HCT116 (cell line): Measurements from ENCODE around the gene MGRN1. TPM values are rescaled to one million over a fixed set of nuclear protein-coding genes. Genes with fewer than 3 reads are reported as not detected.
A peak's percentile ranks its signal among the peaks of the same experiment; 100 is the strongest.

Experiments
- ATAC-seq: fragments of 200-7000 bp; cut with Tn5 transposase; 2 replicates; pipeline ENCODE4 v1.9.1; 2020; ENCODE audit warnings: mild to moderate bottlenecking, moderate library complexity
- BruUV-seq: library from RNA; stranded (reverse); fragments of 400-500 nt; replicated peaks from 2 replicates; lab custom pipeline; 2021; lab: Mats Ljungman, UMichigan
- CTCF ChIA-PET: fragments of 300-600 bp; sonication (Branson Sonifier 250); formaldehyde crosslinking; loops from one replicate; lab custom pipeline; 2021; ENCODE audit warnings: antibody characterized with exemption; lab: Charles Lee
- POLR2A ChIA-PET: fragments of 300-600, 350-600 bp; sonication (Branson Sonifier 250); formaldehyde crosslinking; loops from one replicate; lab custom pipeline; 2021; ENCODE audit warnings: antibody characterized with exemption; lab: Charles Lee
- RAD21 ChIA-PET, 2 experiments: fragments of 300-600 bp; sonication (Branson Sonifier 250); formaldehyde crosslinking; loops; one replicate each; lab custom pipeline; 2023; ENCODE audit warnings: low total read pairs in 2 of 2; ENCODE audit not compliant: uncharacterized antibody in 2 of 2, unreplicated experiment in 2 of 2, low non-redundant PET in 1 of 2; lab: Charles Lee
- DNase-seq: peaks from one replicate; pipeline ENCODE4 v3.0.0-alpha.2; 2010; ENCODE audit warnings: low read depth, low spot score
- H2AFZ ChIP-seq: fragments of 200-600 bp; shearing (Covaris generic), sonication (generic); 2 replicates; pipeline ENCODE4 v1.6.1; 2017; ENCODE audit warnings: low read depth, mixed run types, mixed read lengths, antibody characterized with exemption, low read length; ENCODE audit not compliant: poor library complexity, severe bottlenecking
- H3K27ac ChIP-seq: 2 replicates; pipeline ENCODE4 v1.5.1; 2012; ENCODE audit warnings: low read depth, low read length
- H3K27me3 ChIP-seq: fragments of 200-600 bp; sonication (generic); 2 replicates; pipeline ENCODE4 v1.6.1; 2016; ENCODE audit warnings: mixed run types, low read length, mixed read lengths; ENCODE audit not compliant: insufficient read depth
- H3K36me3 ChIP-seq, 2 experiments: fragments of 200-500 bp in 1 of 2; fragments of 200-600 bp in 1 of 2; sonication (Bioruptor generic) in 1 of 2; sonication (generic) in 1 of 2; 2 replicates each; pipeline versions ENCODE4 v1.5.1 to v1.6.1; 2014 to 2016; ENCODE audit warnings: low read length in 2 of 2, inconsistent platforms in 1 of 2, mixed read lengths in 1 of 2, mixed run types in 1 of 2; ENCODE audit not compliant: insufficient read depth in 2 of 2, control insufficient read depth in 1 of 2
- H3K4me1 ChIP-seq, 2 experiments: fragments of 200-600 bp in 1 of 2; sonication (generic) in 1 of 2; 2 replicates each; pipeline versions ENCODE4 v1.5.1 to v1.6.1; 2012 to 2017; ENCODE audit warnings: low read length in 2 of 2, inconsistent platforms in 1 of 2, mild to moderate bottlenecking in 1 of 2, mixed read lengths in 1 of 2, mixed run types in 1 of 2, moderate library complexity in 1 of 2; ENCODE audit not compliant: insufficient read depth in 2 of 2, control insufficient read depth in 1 of 2
- H3K4me2 ChIP-seq: fragments of 200-600 bp; sonication (generic); 2 replicates; pipeline ENCODE4 v1.6.1; 2017; ENCODE audit warnings: mixed run types, low read length, mixed read lengths
- H3K4me3 ChIP-seq, 2 experiments: fragments of 200-600 bp in 1 of 2; sonication (generic) in 1 of 2; replicated peaks in 1 of 2; 2 replicates each; pipeline ENCODE4 v1.5.1; 2011 to 2016; ENCODE audit warnings: low read length in 2 of 2, control low read depth in 1 of 2, low read depth in 1 of 2, mild to moderate bottlenecking in 1 of 2, mixed read lengths in 1 of 2, mixed run types in 1 of 2
- H3K79me2 ChIP-seq: fragments of 200-600 bp; sonication (generic); 2 replicates; pipeline ENCODE4 v1.6.1; 2017; ENCODE audit warnings: mild to moderate bottlenecking, mixed run types, low read length, moderate library complexity, mixed read lengths; ENCODE audit not compliant: insufficient read depth
- H3K9ac ChIP-seq: fragments of 200-600 bp; sonication (generic); 2 replicates; pipeline ENCODE4 v1.6.1; 2016; ENCODE audit warnings: low read length, mixed read lengths
- H3K9me2 ChIP-seq: fragments of 200-600 bp; sonication (generic), shearing (Covaris generic); 2 replicates; pipeline ENCODE4 v1.6.1; 2017; ENCODE audit warnings: mixed run types, mild to moderate bottlenecking, moderate library complexity; ENCODE audit not compliant: insufficient read depth
- H3K9me3 ChIP-seq, 2 experiments: fragments of 200-500 bp in 1 of 2; fragments of 200-600 bp in 1 of 2; sonication (Bioruptor generic) in 1 of 2; sonication (generic) in 1 of 2; 2 replicates each; pipeline ENCODE4 v1.6.1; 2014 to 2017; ENCODE audit warnings: low read length in 2 of 2, mixed read lengths in 2 of 2, inconsistent platforms in 1 of 2, low read depth in 1 of 2, mild to moderate bottlenecking in 1 of 2, mixed run types in 1 of 2, moderate library complexity in 1 of 2; ENCODE audit not compliant: control insufficient read depth in 1 of 2, insufficient read depth in 1 of 2
- H4K20me1 ChIP-seq: fragments of 200-600 bp; sonication (generic), shearing (Covaris generic); 2 replicates; pipeline ENCODE4 v1.6.1; 2017; ENCODE audit warnings: mixed run types, mild to moderate bottlenecking, moderate library complexity; ENCODE audit not compliant: insufficient read depth
- ATF3 ChIP-seq: IDR thresholded peaks from 2 replicates; pipeline ENCODE4 v1.6.1; 2012
- CBX3 ChIP-seq: IDR thresholded peaks from 2 replicates; pipeline ENCODE4 v1.6.1; 2012; ENCODE audit warnings: low read depth
- CEBPB ChIP-seq: IDR thresholded peaks from 2 replicates; pipeline ENCODE4 v1.6.1; 2012; ENCODE audit warnings: low read depth
- EGR1 ChIP-seq: IDR thresholded peaks from 2 replicates; pipeline ENCODE4 v1.6.1; 2012; ENCODE audit warnings: low read depth
- ELF1 ChIP-seq: IDR thresholded peaks from 2 replicates; pipeline ENCODE4 v1.6.1; 2012; ENCODE audit warnings: low read depth, borderline replicate concordance
- EZH2 ChIP-seq: fragments of 200-600 bp; sonication (generic); IDR thresholded peaks from 2 replicates; pipeline ENCODE4 v1.6.1; 2017; ENCODE audit warnings: antibody characterized with exemption, mixed run types
- FOSL1 ChIP-seq: IDR thresholded peaks from 2 replicates; pipeline ENCODE4 v1.6.1; 2012; ENCODE audit warnings: low read depth
- MAX ChIP-seq: IDR thresholded peaks from 2 replicates; pipeline ENCODE4 v1.6.1; 2012
- POLR2A ChIP-seq: IDR thresholded peaks from 2 replicates; pipeline ENCODE4 v1.7.0; 2011; ENCODE audit warnings: borderline replicate concordance; ENCODE audit not compliant: insufficient read depth, insufficient read length; ENCODE audit errors: extremely low read depth
- POLR2AphosphoS5 ChIP-seq: IDR thresholded peaks from 2 replicates; pipeline ENCODE4 v1.6.1; 2011; ENCODE audit warnings: mild to moderate bottlenecking, low read depth, low read length, moderate library complexity
- RAD21 ChIP-seq: IDR thresholded peaks from 2 replicates; pipeline ENCODE4 v1.6.1; 2012; ENCODE audit warnings: low read depth, mild to moderate bottlenecking
- SIN3A ChIP-seq: IDR thresholded peaks from 2 replicates; pipeline ENCODE4 v1.6.1; 2012; ENCODE audit warnings: low read depth
- SRF ChIP-seq: IDR thresholded peaks from 2 replicates; pipeline ENCODE4 v1.6.1; 2012; ENCODE audit warnings: low read depth
- TCF7L2 ChIP-seq: IDR thresholded peaks from 2 replicates; pipeline ENCODE4 v1.7.0; 2011; ENCODE audit warnings: borderline replicate concordance, inconsistent platforms; ENCODE audit not compliant: insufficient read depth, insufficient read length; ENCODE audit errors: extremely low read depth
- ZFX ChIP-seq: fragments of 450-650 bp; IDR thresholded peaks from 2 replicates; pipeline ENCODE4 v1.6.1; 2017
- ZNF274 ChIP-seq: fragments of 200-500 bp; sonication (Bioruptor generic); IDR thresholded peaks from 2 replicates; pipeline ENCODE4 v1.6.1; 2014; ENCODE audit warnings: mild to moderate bottlenecking, low read depth, low read length, inconsistent platforms
- intact Hi-C: fragments of 100-400 bp; cut with micrococcal nuclease; formaldehyde crosslinking; loops from 2 replicates; pipeline ENCODE4 v1.10.0; 2022
- total RNA-seq: library from RNA; stranded (reverse); gene quantifications from one replicate; pipeline ENCODE4 v1.2.1, GENCODE V29; 2021; ENCODE audit not compliant: unreplicated experiment

Gene MGRN1
- total RNA-seq, 1 experiment from 2014 or later = 50.6 TPM

GRCh38 chr16:4694642-4695451 lies 70.2 kb downstream of the MGRN1 start:
- no peaks in the 10 kb centered on the region for H3K9me2 ChIP-seq
- intact Hi-C loops = no loop called here
- TF ChIP-seq FOSL1 (no peak), EZH2 (no peak), EGR1 (no peak), ZNF274 (no peak), MAX (no peak), ATF3 (no peak), SIN3A (no peak), CEBPB (no peak), CBX3 (no peak), TCF7L2 (no peak), SRF (no peak), POLR2A (no peak), ZFX (no peak), POLR2AphosphoS5 (no peak), RAD21 (no peak), ELF1 (no peak)
- H3K27ac ChIP-seq = peak overlapping the region; percentile 12; the same call in 1 of the 2 replicates
- CTCF ChIA-PET = interaction anchor here (1.6 kb wide), 1 partner anchor 261 kb away, joined by 6 read pairs; no protein-coding TSS in a partner anchor
- no peaks in the 10 kb centered on the region for H3K9me3 ChIP-seq
- H3K4me2 ChIP-seq = peak overlapping the region; percentile 94
- peaks cover 8 to 9% of the 10 kb centered on the region in 2 experiments; a peak in 3 of 4 replicates for H3K36me3 ChIP-seq
- POLR2A ChIA-PET = no interaction called here
- H3K4me3 ChIP-seq = peak overlapping the region; percentile 81 to 82
- no peaks in the 10 kb centered on the region; the same call in 1 of the 2 replicates for H3K79me2 ChIP-seq
- peak overlapping the region; percentile 89 for H3K9ac ChIP-seq
- RAD21 ChIA-PET = no interaction called here
- no peaks in the 10 kb centered on the region for H3K27me3 ChIP-seq
- H3K4me1 ChIP-seq = peaks cover 8 to 16% of the 10 kb centered on the region in 2 experiments; a peak in 2 of 4 replicates
- DNase-seq (no peak), ATAC-seq (no peak)
- BruUV-seq = TSS peak; percentile 42
- no peaks in the 10 kb centered on the region for H4K20me1 ChIP-seq
- no peak overlapping the region for H2AFZ ChIP-seq
